ENCODE data around the gene NTF4. TPM values are rescaled to one million over a fixed set of nuclear protein-coding genes. Genes with fewer than 3 reads are reported as not detected.

Gene NTF4
- total RNA-seq (2014; rRNA removed): not detected in 2 replicates
- polyA plus RNA-seq (2012): 0.56 TPM

GRCh38 chr19:49064768-49065611, at the start of gene NTF4:
TSS of gene NTF4 (minus strand) at chr19:49064818. CDS start at chr19:49061997, 2,821 bp downstream.
- no peak for DNase-seq (ENCODE audit: low read depth)

GRCh38 chr19:49113762-49114629, 49.4 kb upstream of the NTF4 start, which contains the start of gene LIN7B:
TSS of gene LIN7B (plus strand) at chr19:49114370. CDS start at chr19:49114405, 35 bp downstream.
- DNase-seq (ENCODE audit: low read depth): peak; percentile 66

GRCh38 chr19:49111218-49111998, 46.8 kb upstream of the NTF4 start:
- DNase-seq (ENCODE audit: low read depth): no peak

- peak; percentile 46 for DNase-seq (ENCODE audit: low read depth)
Measured at GRCh38 chr19:49110567-49110966, 45.9 kb upstream of the NTF4 start.

GRCh38 chr19:49109569-49110233, 45.1 kb upstream of the NTF4 start:
- no peak for DNase-seq (ENCODE audit: low read depth)

GRCh38 chr19:49109051-49109450, 44.4 kb upstream of the NTF4 start:
- no peak for DNase-seq (ENCODE audit: low read depth)

- DNase-seq (ENCODE audit: low read depth): no peak
Measured at GRCh38 chr19:49107625-49108459, 43.2 kb upstream of the NTF4 start.

GRCh38 chr19:49106648-49107135, 42.1 kb upstream of the NTF4 start:
- peak; percentile 54 for DNase-seq (ENCODE audit: low read depth)

- DNase-seq (ENCODE audit: low read depth): no peak
Measured at GRCh38 chr19:49104229-49104864, 39.7 kb upstream of the NTF4 start.

- no peak for DNase-seq (ENCODE audit: low read depth)
Measured at GRCh38 chr19:49103331-49104085, 38.9 kb upstream of the NTF4 start.

GRCh38 chr19:49102303-49102702, 37.7 kb upstream of the NTF4 start:
- no peak for DNase-seq (ENCODE audit: low read depth)

GRCh38 chr19:49101160-49101559, 36.5 kb upstream of the NTF4 start:
- DNase-seq (ENCODE audit: low read depth): no peak

- DNase-seq (ENCODE audit: low read depth): no peak
Measured at GRCh38 chr19:49098795-49099194, 34.2 kb upstream of the NTF4 start.

- DNase-seq (ENCODE audit: low read depth): peak; percentile 67
Measured at GRCh38 chr19:49097453-49098288, 33.1 kb upstream of the NTF4 start.

GRCh38 chr19:49094505-49095482, 30.2 kb upstream of the NTF4 start:
- DNase-seq (ENCODE audit: low read depth): peak; percentile 45

GRCh38 chr19:49092686-49093085, 28.1 kb upstream of the NTF4 start:
- DNase-seq (ENCODE audit: low read depth): no peak
